A549 (cell line): ENCODE data around the gene ARHGEF10L. TPM values are rescaled to one million over a fixed set of nuclear protein-coding genes. Genes with fewer than 3 reads are reported as not detected.
A peak's percentile ranks its signal among the peaks of the same experiment; 100 is the strongest.

Source experiments
- ATAC-seq, 2 experiments: fragments of 200-7000 bp in 1 of 2; fragments of >200 bp in 1 of 2; cut with Nextera tagmentation in 1 of 2; cut with Tn5 transposase in 1 of 2; 3 replicates each; pipeline versions ENCODE4 v1.8.0 to v1.9.1; 2018 to 2020; ENCODE audit warnings: mild to moderate bottlenecking in 1 of 2, moderate library complexity in 1 of 2
- CTCF ChIA-PET: fragments of 300-600 bp; sonication (Branson Sonifier 250); formaldehyde crosslinking; extraction: SDS; loops from one replicate; lab custom pipeline; 2021; ENCODE audit warnings: antibody characterized with exemption, inconsistent platforms; lab: Yijun Ruan, JAX
- POLR2A ChIA-PET: fragments of 350-600 bp; formaldehyde crosslinking; extraction: SDS; loops from one replicate; lab custom pipeline; 2021; ENCODE audit warnings: antibody characterized with exemption, inconsistent platforms; lab: Yijun Ruan, JAX
- DNase-seq, 2 experiments: peaks; one replicate each; pipeline versions ENCODE4 v3.0.0 to v3.0.0-alpha.2; 2011 to 2016; ENCODE audit warnings: low read depth in 1 of 2, low spot score in 1 of 2
- FAIRE-seq: peaks from 2 replicates; lab custom pipeline; 2011; peaks lifted over from hg19 to GRCh38; lab: Jason Lieb, UNC
- H3K27ac ChIP-seq, 2 experiments: fragments of >200 bp; sonication (Bioruptor Twin); formaldehyde crosslinking; 3 replicates each; pipeline ENCODE4 v1.5.1; 2016 to 2017
- H3K4me1 ChIP-seq: fragments of >200 bp; sonication (Bioruptor Twin); formaldehyde crosslinking; 3 replicates; pipeline ENCODE4 v1.6.1; 2016
- H3K4me2 ChIP-seq: fragments of >200 bp; sonication (Bioruptor Twin); formaldehyde crosslinking; 3 replicates; pipeline ENCODE4 v1.6.1; 2016
- H3K4me3 ChIP-seq: fragments of >200 bp; sonication (Bioruptor Twin); formaldehyde crosslinking; 3 replicates; pipeline ENCODE4 v1.5.1; 2016
- H3K9me3 ChIP-seq: fragments of >200 bp; sonication (Bioruptor Twin); formaldehyde crosslinking; 3 replicates; pipeline ENCODE4 v1.6.1; 2016
- BHLHE40 ChIP-seq: IDR thresholded peaks from 2 replicates; pipeline ENCODE4 v1.6.1; 2012; ENCODE audit warnings: low read depth, low read length, inconsistent platforms
- CBX8 ChIP-seq: fragments of 200-600 bp; sonication (generic); IDR thresholded peaks from 2 replicates; pipeline ENCODE4 v1.6.1; 2016
- CEBPB ChIP-seq, 2 experiments: fragments of >200 bp in 1 of 2; sonication (Bioruptor Twin) in 1 of 2; formaldehyde crosslinking in 1 of 2; IDR thresholded peaks; 2 replicates each; pipeline ENCODE4 v1.6.1; 2012 to 2016
- CTCF ChIP-seq: fragments of >200 bp; sonication (Bioruptor Twin); formaldehyde crosslinking; IDR thresholded peaks from 3 replicates; pipeline ENCODE4 v1.5.1; 2016
- E2F6 ChIP-seq: IDR thresholded peaks from 2 replicates; pipeline ENCODE4 v1.6.1; 2012; ENCODE audit warnings: low read depth, borderline replicate concordance
- EHMT2 ChIP-seq: fragments of 200-600 bp; sonication (generic); IDR thresholded peaks from 2 replicates; pipeline ENCODE4 v1.6.1; 2016; ENCODE audit warnings: antibody characterized with exemption, low read depth, mild to moderate bottlenecking, moderate library complexity
- ELK1 ChIP-seq: fragments of 150-350 bp; IDR thresholded peaks from 2 replicates; pipeline ENCODE4 v1.6.1; 2014; ENCODE audit warnings: low read depth, mild to moderate bottlenecking, low read length
- EP300 ChIP-seq, 2 experiments: fragments of >200 bp; sonication (Bioruptor Twin); formaldehyde crosslinking; IDR thresholded peaks; 2 replicates in 1 of 2; 3 replicates in 1 of 2; pipeline ENCODE4 v1.6.1; 2016 to 2017
- FOSL2 ChIP-seq, 2 experiments: fragments of 450-650 bp in 1 of 2; fragments of >200 bp in 1 of 2; sonication (Bioruptor Twin) in 1 of 2; formaldehyde crosslinking; IDR thresholded peaks; 2 replicates each; pipeline versions ENCODE4 v1.5.0 to v1.6.1; 2016 to 2020; ENCODE audit warnings: mild to moderate bottlenecking in 1 of 2, moderate library complexity in 1 of 2
- HDAC2 ChIP-seq: fragments of 200-600 bp; sonication (generic); IDR thresholded peaks from 2 replicates; pipeline ENCODE4 v1.6.1; 2016
- HOXA7 ChIP-seq: fragments of 250-450 bp; sonication (Bioruptor Pico); IDR thresholded peaks from 2 replicates; pipeline ENCODE4 v1.5.0; 2020; ENCODE audit warnings: mild to moderate bottlenecking, moderate library complexity
- JUN ChIP-seq, 2 experiments: fragments of >200 bp; sonication (Bioruptor Twin); formaldehyde crosslinking; IDR thresholded peaks; 2 replicates in 1 of 2; 3 replicates in 1 of 2; pipeline ENCODE4 v1.6.1; 2016 to 2017
- JUNB ChIP-seq: fragments of >200 bp; sonication (Bioruptor Twin); formaldehyde crosslinking; IDR thresholded peaks from 2 replicates; pipeline ENCODE4 v1.6.1; 2016
- KDM1A ChIP-seq: fragments of 200-600 bp; sonication (generic); IDR thresholded peaks from 2 replicates; pipeline ENCODE4 v1.6.1; 2016; ENCODE audit warnings: low read depth, mild to moderate bottlenecking
- MAFK ChIP-seq: fragments of 450-650 bp; IDR thresholded peaks from 2 replicates; pipeline ENCODE4 v1.6.1; 2014; ENCODE audit not compliant: partially characterized antibody
- NR3C1 ChIP-seq: fragments of >200 bp; sonication (Bioruptor Twin); formaldehyde crosslinking; IDR thresholded peaks from 3 replicates; pipeline ENCODE4 v1.6.1; 2017
- PHF8 ChIP-seq: fragments of 200-600 bp; sonication (generic); IDR thresholded peaks from 2 replicates; pipeline ENCODE4 v1.6.1; 2016; ENCODE audit warnings: low read depth, mild to moderate bottlenecking, antibody characterized with exemption, moderate library complexity, borderline replicate concordance
- POLR2A ChIP-seq: IDR thresholded peaks from 2 replicates; pipeline ENCODE4 v1.6.1; 2012; ENCODE audit warnings: mild to moderate bottlenecking, low read length
- RAD21 ChIP-seq, 2 experiments: fragments of >200 bp in 1 of 2; sonication (Bioruptor Twin) in 1 of 2; formaldehyde crosslinking in 1 of 2; IDR thresholded peaks in 1 of 2; conservative IDR thresholded peaks in 1 of 2; 2 replicates in 1 of 2; 3 replicates in 1 of 2; pipeline ENCODE4 v1.6.1; 2012 to 2018; ENCODE audit warnings: inconsistent platforms in 1 of 2
- RARB ChIP-seq: fragments of 250-450 bp; sonication (Bioruptor Pico); IDR thresholded peaks from 2 replicates; pipeline ENCODE4 v1.8.0; 2021; ENCODE audit warnings: mild to moderate bottlenecking, moderate library complexity
- RCOR1 ChIP-seq: fragments of 150-350 bp; IDR thresholded peaks from 2 replicates; pipeline ENCODE4 v1.6.1; 2014; ENCODE audit warnings: antibody characterized with exemption, low read length, low read depth
- SREBF2 ChIP-seq: fragments of 450-650 bp; IDR thresholded peaks from 2 replicates; pipeline ENCODE4 v1.6.1; 2014; ENCODE audit warnings: mild to moderate bottlenecking, moderate library complexity
- TFCP2L1 ChIP-seq: fragments of 250-450 bp; sonication (Bioruptor Pico); IDR thresholded peaks from 2 replicates; pipeline ENCODE4 v1.5.0; 2021; ENCODE audit warnings: mild to moderate bottlenecking
- USF2 ChIP-seq: fragments of 450-650 bp; IDR thresholded peaks from 2 replicates; pipeline ENCODE4 v1.6.1; 2014; ENCODE audit warnings: antibody characterized with exemption
- ZC3H11A ChIP-seq: fragments of 450-650 bp; IDR thresholded peaks from 2 replicates; pipeline ENCODE4 v1.6.1; 2014; ENCODE audit warnings: antibody characterized with exemption, mild to moderate bottlenecking
- ZSCAN20 ChIP-seq: fragments of 250-450 bp; sonication (Bioruptor Pico); IDR thresholded peaks from 2 replicates; pipeline ENCODE4 v1.8.0; 2022; ENCODE audit warnings: mild to moderate bottlenecking, moderate library complexity
- WGBS: methylation state at CpG from one replicate; pipeline ENCODE4 v1.1.6; 2017; ENCODE audit errors: missing lambda C conversion rate; 5-methylcytosine and 5-hydroxymethylcytosine counted together
- polyA plus RNA-seq, 4 experiments: library from polyadenylated mRNA; depleted of rRNA in 3 of 4; stranded (reverse); fragments of >200 nt; fragmentation: RNase III in 1 of 4; extraction: RNeasy Plus Mini Kit Qiagen cat#74134 plus additional on column Dnase treatment in 1 of 4; gene quantifications; 2 replicates in 3 of 4; 3 replicates in 1 of 4; pipeline ENCODE4 v1.2.3, GENCODE V29; 2011 to 2017
- TF ChIP-seq, protein P1 (sequence below): fragments of 250-450 bp; sonication (Bioruptor Pico); IDR thresholded peaks from 2 replicates; pipeline ENCODE4 v1.5.0; 2021; ENCODE audit warnings: mild to moderate bottlenecking, moderate library complexity, borderline replicate concordance
- TF ChIP-seq, protein P2 (sequence below): IDR thresholded peaks from 2 replicates; pipeline ENCODE4 v1.6.1; 2012

ARHGEF10L gene
- polyA plus RNA-seq, 2 of the 4 experiments (the other 2 are of a cell fraction), result 3.5 to 5.2 TPM

- no peak overlapping the region for H3K4me2 ChIP-seq
- H3K27ac ChIP-seq, result no peak overlapping the region
- H3K9me3 ChIP-seq, result no peaks in the 10 kb centered on the region
- peaks cover 28% of the 10 kb centered on the region for H3K4me1 ChIP-seq
- WGBS, result 83% methylated on average over 11 of the region's 11 CpGs
- H3K4me3 ChIP-seq, result no peak overlapping the region
- DNase-seq, result no peak
- ATAC-seq, result peak in 1 of 2 experiments; percentile 35; a peak in 1 of 6 replicates
- ChIA-PET POLR2A (no interaction called here), CTCF (interaction anchor here (0.7 to 1.5 kb wide), 4 partner anchors 18 to 135 kb away, joined by 3 to 5 read pairs (median 4); no protein-coding TSS in a partner anchor)
- TF ChIP-seq KDM1A (no peak), TFCP2L1 (CRISPR knock-in tag) (no peak), EP300 (IDR thresholded peaks at IDR 0.05) (no peak), FOSL2 (IDR thresholded peaks at IDR 0.05) (no peak), FOSL2 (CRISPR knock-in tag; IDR thresholded peaks at IDR 0.05) (no peak), CBX8 (no peak), CTCF (no peak; the same call in 2 of the 3 replicates), SREBF2 (no peak), CEBPB (IDR thresholded peaks at IDR 0.05) (no peak), RARB (CRISPR knock-in tag) (no peak)
- TF ChIP-seq, protein P1, sequence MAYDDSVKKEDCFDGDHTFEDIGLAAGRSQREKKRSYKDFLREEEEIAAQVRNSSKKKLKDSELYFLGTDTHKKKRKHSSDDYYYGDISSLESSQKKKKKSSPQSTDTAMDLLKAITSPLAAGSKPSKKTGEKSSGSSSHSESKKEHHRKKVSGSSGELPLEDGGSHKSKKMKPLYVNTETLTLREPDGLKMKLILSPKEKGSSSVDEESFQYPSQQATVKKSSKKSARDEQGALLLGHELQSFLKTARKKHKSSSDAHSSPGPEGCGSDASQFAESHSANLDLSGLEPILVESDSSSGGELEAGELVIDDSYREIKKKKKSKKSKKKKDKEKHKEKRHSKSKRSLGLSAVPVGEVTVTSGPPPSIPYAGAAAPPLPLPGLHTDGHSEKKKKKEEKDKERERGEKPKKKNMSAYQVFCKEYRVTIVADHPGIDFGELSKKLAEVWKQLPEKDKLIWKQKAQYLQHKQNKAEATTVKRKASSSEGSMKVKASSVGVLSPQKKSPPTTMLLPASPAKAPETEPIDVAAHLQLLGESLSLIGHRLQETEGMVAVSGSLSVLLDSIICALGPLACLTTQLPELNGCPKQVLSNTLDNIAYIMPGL (CRISPR knock-in tag), result no peak
- no peak for FAIRE-seq
Measured at GRCh38 chr1:17629460-17629859, 90.0 kb downstream of the ARHGEF10L start.

DNA sequence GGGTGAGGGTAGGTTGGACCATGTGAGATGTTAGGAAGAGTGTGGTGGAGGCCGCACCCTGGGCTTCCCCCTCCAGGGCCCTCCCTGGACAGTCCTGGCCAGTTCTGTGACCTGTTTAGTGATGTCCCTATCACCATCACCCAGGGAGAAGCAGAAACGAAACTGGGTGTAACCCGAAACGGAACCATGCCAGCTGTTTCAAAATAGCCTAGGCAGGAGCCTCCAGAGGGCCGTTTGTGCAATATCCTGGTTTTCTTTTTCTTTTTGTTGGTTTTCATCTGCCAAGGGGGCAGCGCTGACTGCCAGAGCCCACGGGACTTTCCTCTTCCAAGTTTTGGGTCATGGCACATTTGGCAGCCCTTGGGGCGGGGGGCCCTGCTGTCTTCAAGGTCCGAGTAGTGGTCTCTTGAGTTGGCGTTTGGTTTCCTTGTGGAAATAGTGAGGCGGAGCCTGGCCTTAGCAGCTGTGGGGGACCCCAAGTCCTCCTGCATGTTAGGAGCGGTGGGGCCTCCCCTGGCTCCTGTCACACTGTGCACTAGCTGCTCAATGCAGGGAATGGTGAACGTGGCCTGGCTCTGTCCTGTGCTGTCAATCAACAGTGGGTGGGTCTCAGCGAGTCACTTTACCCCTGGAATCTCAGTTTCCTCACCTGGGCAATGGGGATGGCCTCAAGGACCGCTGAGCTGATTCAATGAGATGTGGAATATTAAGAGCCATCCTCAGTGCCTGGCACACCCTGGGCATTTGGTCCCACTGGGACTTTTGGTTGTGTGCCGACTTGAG is 90.7 kb downstream of the ARHGEF10L start:
- CTCF ChIA-PET, result interaction anchor here (0.8 to 1.5 kb wide), 2 partner anchors 136 to 481 kb away, joined by 3 to 4 read pairs; no protein-coding TSS in a partner anchor
- ATAC-seq (no peak), FAIRE-seq (no peak), DNase-seq (no peak)
- H3K27ac ChIP-seq, result no peak overlapping the region
- peaks cover 21% of the 10 kb centered on the region for H3K4me1 ChIP-seq
- TF ChIP-seq E2F6 (no peak), RCOR1 (no peak), BHLHE40 (no peak), JUNB (no peak), HOXA7 (no peak), EHMT2 (no peak), HDAC2 (no peak), NR3C1 (no peak), ZC3H11A (no peak), PHF8 (no peak), ZSCAN20 (CRISPR knock-in tag) (no peak), EP300 (IDR thresholded peaks at IDR 0.05) (no peak), POLR2A (no peak), MAFK (no peak), CEBPB (IDR thresholded peaks at IDR 0.05) (no peak), USF2 (no peak), ELK1 (no peak), RAD21 (conservative IDR thresholded peaks at IDR 0.05 in 1 of 2, IDR thresholded peaks at IDR 0.05 in 1 of 2) (no peak), JUN (IDR thresholded peaks at IDR 0.05) (no peak)
- TF ChIP-seq, protein P2, sequence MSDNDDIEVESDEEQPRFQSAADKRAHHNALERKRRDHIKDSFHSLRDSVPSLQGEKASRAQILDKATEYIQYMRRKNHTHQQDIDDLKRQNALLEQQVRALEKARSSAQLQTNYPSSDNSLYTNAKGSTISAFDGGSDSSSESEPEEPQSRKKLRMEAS, result no peak
- no peak overlapping the region for H3K4me3 ChIP-seq
- no peaks in the 10 kb centered on the region for H3K9me3 ChIP-seq
- POLR2A ChIA-PET, result no interaction called here
- WGBS, result 87% methylated on average over 12 of the region's 16 CpGs
- H3K4me2 ChIP-seq, result no peak overlapping the region
